HG03442 (cell line): ENCODE data around the gene LDB2.
"Not testable (repeated sequence)": the region's sequence is repeated elsewhere in the genome, so short reads cannot be mapped to it uniquely, and the experiment has no call there.

Experiments
- ATAC-seq: cut with Tn5 transposase; IDR thresholded peaks from one replicate; pipeline ENCODE4 v1.9.1; 2021; ENCODE audit warnings: mild to moderate bottlenecking, moderate library complexity; ENCODE audit not compliant: unreplicated experiment

Gene LDB2

GRCh38 chr4:16897991-16898827 lies at the start of gene LDB2:
TSS of gene LDB2 (minus strand) at chr4:16898645.
- ATAC-seq, result no peak

- ATAC-seq, result no peak
Measured at GRCh38 chr4:16942491-16942890, 44.0 kb upstream of the LDB2 start.

GRCh38 chr4:16939178-16939577 lies 40.7 kb upstream of the LDB2 start:
- ATAC-seq, result no peak

- no peak for ATAC-seq
Measured at GRCh38 chr4:16938512-16939040, 40.1 kb upstream of the LDB2 start.

GRCh38 chr4:16931339-16932305 lies 33.2 kb upstream of the LDB2 start:
- ATAC-seq, result no peak

- no peak for ATAC-seq
Measured at GRCh38 chr4:16926214-16926613, 27.8 kb upstream of the LDB2 start.

- ATAC-seq, result not testable (repeated sequence)
Measured at GRCh38 chr4:16918716-16919115, 20.3 kb upstream of the LDB2 start.

- ATAC-seq, result peak; percentile 99
Measured at GRCh38 chr4:16916719-16917337, 18.4 kb upstream of the LDB2 start.

GRCh38 chr4:16916031-16916430 lies 17.6 kb upstream of the LDB2 start:
- no peak for ATAC-seq

GRCh38 chr4:16914208-16914607 lies 15.8 kb upstream of the LDB2 start:
- ATAC-seq, result no peak

GRCh38 chr4:16912896-16913295 lies 14.5 kb upstream of the LDB2 start:
- no peak for ATAC-seq

GRCh38 chr4:16909281-16909680 lies 10.8 kb upstream of the LDB2 start:
- no peak for ATAC-seq

GRCh38 chr4:16908377-16909021 lies 10.1 kb upstream of the LDB2 start:
- ATAC-seq, result no peak

- no peak for ATAC-seq
Measured at GRCh38 chr4:16900325-16900724, 1.9 kb upstream of the LDB2 start.

GRCh38 chr4:16896881-16897750 lies 1.3 kb downstream of the LDB2 start:
- ATAC-seq, result no peak

GRCh38 chr4:16894406-16894805 lies 4.0 kb downstream of the LDB2 start:
- no peak for ATAC-seq

- no peak for ATAC-seq
Measured at GRCh38 chr4:16893141-16893651, 5.2 kb downstream of the LDB2 start.

- ATAC-seq, result no peak
Measured at GRCh38 chr4:16890651-16891050, 7.8 kb downstream of the LDB2 start.

- ATAC-seq, result no peak
Measured at GRCh38 chr4:16889945-16890344, 8.5 kb downstream of the LDB2 start.
